ENCODE results near the gene OR1J4.
"Not testable (repeated sequence)": the region's sequence is repeated elsewhere in the genome, so short reads cannot be mapped to it uniquely, and the experiment has no call there.

- not testable (repeated sequence) for TF ChIP-seq CTCF, POLR2A (IDR thresholded peaks at IDR 0.05)
Observed at GRCh38 chr9:122531157-122531556, 12.2 kb downstream of the OR1J4 start.
